ENCODE results near the gene PRPS1. TPM values are rescaled to one million over a fixed set of nuclear protein-coding genes. Genes with fewer than 3 reads are reported as not detected.

Gene PRPS1
- total RNA-seq, 1 experiment from 2014 or later, result 72.0 TPM

DNA sequence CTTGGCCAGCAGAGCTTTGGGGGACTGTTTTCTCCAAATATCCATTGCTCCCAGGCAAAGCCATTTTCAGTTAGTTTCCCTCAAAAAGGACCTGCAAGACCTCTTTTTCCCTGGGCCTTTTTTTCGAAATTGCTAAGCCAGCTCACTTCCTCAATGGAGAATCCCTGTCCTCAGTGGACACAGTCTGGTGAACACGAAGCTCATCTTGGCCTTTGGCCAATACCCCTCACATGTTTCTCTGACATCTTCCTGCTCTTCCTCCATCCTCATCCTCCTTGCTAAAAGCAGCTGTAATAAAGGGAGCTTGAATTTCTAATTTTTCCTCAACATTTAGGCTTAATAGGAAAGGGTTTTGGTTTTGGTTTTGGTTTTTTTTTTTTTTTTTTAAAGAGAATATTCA, 17.6 kb upstream of the PRPS1 start:
- Histone ChIP-seq H3K27ac (no peak overlapping the region), H3K9me3 (replicated peaks) (no peaks in the 10 kb centered on the region), H3K36me3 (no peaks in the 10 kb centered on the region), H3K4me1 (replicated peaks) (peaks cover 10% of the 10 kb centered on the region), H3K4me3 (no peak overlapping the region), H3K27me3 (replicated peaks) (no peaks in the 10 kb centered on the region)
- no peak for DNase-seq (ENCODE audit: low read depth in 1 of 2, low spot score in 2 of 2)

DNA sequence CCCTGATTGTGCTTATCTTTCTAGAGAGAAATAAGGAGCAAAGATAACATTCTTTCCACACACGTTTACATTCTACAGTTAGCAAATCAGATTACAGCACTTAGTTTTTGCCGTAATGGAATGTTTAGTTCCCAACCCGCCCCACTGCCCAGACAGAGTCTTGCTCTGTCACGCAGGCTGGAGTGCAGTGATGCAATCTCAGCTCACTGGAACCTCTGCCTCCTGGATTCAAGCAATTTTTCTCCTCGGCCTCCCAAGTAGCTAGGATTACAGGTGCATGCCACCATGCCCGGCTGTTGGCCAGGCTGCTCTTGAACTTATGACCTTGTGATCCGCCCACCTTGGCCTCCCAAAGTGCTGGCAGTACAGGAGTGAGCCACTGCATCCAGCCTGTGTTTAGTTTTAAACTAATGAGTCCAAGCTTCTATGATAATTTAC, 8.4 kb upstream of the PRPS1 start:
- Histone ChIP-seq H3K36me3 (no peaks in the 10 kb centered on the region), H3K9me3 (replicated peaks) (no peaks in the 10 kb centered on the region), H3K27me3 (replicated peaks) (no peaks in the 10 kb centered on the region), H3K27ac (no peak overlapping the region), H3K4me3 (no peak overlapping the region), H3K4me1 (replicated peaks) (peaks cover 4% of the 10 kb centered on the region; the same call in 1 of the 2 replicates)
- DNase-seq (ENCODE audit: low read depth in 1 of 2, low spot score in 2 of 2), result peak; percentile 32 to 45

DNA sequence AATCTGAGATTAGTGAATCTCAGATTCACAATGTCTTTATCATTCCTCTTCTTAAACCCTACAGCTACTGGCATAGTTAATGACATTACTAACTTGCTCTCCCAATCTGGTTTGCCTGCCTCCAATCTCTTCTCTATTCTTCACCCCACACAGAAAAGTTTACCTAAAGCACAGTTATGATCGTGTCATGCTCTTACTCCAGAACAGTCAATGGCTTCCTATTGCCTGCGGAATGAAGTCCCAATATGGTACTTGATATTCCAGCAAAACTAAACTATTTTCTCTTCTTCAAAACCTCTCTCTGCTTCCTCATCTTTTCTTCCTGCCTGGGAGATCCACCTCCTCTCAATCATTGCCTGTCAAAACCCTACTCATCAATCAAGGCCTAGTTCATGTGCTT, 3.4 kb upstream of the PRPS1 start:
- no peak overlapping the region for H3K4me3 ChIP-seq
- H3K27ac ChIP-seq, result no peak overlapping the region
- peaks cover 16% of the 10 kb centered on the region for H3K4me1 ChIP-seq (replicated peaks)
- no peak for DNase-seq (ENCODE audit: low read depth in 1 of 2, low spot score in 2 of 2)
- no peaks in the 10 kb centered on the region for H3K9me3 ChIP-seq (replicated peaks)
- no peaks in the 10 kb centered on the region for H3K27me3 ChIP-seq (replicated peaks)
- no peaks in the 10 kb centered on the region for H3K36me3 ChIP-seq

DNA sequence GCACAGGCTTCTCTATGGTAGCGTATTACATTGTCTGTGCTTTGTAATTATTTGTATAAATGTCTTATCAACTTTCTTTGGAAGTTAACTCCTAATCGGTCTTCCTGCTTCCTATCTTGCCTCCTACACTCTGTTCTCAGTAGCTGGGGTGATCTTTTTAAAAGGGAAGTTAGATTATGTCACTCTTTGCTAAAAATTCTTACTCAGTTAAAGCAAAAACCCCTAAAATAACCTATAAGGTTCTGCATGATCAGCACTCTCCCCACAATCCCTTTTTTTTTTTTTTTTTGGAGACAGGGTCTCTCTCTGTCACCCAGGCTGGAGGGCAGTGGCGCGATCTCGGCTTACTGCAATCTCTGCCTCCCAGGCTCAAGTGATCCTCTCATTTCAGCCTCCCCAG, 2.6 kb upstream of the PRPS1 start:
- Histone ChIP-seq H3K27ac (no peak overlapping the region), H3K9me3 (replicated peaks) (no peaks in the 10 kb centered on the region), H3K36me3 (no peaks in the 10 kb centered on the region), H3K4me1 (replicated peaks) (peaks cover 17% of the 10 kb centered on the region), H3K4me3 (no peak overlapping the region), H3K27me3 (replicated peaks) (no peaks in the 10 kb centered on the region)
- no peak for DNase-seq (ENCODE audit: low read depth in 1 of 2, low spot score in 2 of 2)

DNA sequence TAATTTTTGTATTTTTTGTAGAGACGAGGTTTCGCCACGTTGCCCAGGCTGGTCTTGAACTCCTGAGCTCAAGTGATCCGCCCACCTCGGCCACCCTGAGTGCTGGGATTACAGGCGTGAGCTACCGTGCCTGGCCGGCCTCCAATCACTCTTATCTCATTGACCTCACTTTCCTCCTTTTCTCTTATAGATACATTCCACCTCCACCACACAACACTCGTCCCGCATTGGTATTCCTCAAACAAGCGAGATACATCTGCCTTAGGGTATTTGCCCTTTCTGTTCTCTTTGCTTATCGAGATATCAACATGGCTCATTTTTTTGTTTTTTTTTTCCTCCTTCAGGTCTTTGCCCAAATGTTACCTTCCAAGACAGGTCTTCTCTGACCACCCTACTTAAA, 1.8 kb upstream of the PRPS1 start:
- Histone ChIP-seq H3K9me3 (replicated peaks) (no peaks in the 10 kb centered on the region), H3K36me3 (no peaks in the 10 kb centered on the region), H3K27me3 (replicated peaks) (no peaks in the 10 kb centered on the region), H3K27ac (no peak overlapping the region), H3K4me1 (replicated peaks) (peaks cover 17% of the 10 kb centered on the region), H3K4me3 (no peak overlapping the region)
- DNase-seq (ENCODE audit: low read depth in 1 of 2, low spot score in 2 of 2), result no peak

DNA sequence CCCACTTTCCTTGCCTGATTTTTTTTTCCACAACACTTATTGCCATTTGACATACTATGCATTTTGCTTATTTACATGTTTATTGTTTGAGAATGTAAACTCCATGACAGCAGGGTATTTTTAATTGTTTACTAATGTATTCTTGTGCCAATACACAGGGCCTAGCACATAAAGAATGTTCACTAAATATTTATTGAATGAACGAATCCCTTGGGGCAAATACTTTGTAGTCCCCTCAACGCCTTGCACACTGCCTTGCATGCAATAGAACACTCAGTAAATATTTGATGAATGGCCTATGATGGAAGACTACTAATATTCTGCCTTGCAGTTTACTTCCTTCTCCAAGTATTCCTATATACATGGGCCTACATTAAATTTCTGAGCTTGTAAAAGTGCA, 1.4 kb upstream of the PRPS1 start:
- Histone ChIP-seq H3K9me3 (replicated peaks) (no peaks in the 10 kb centered on the region), H3K36me3 (no peaks in the 10 kb centered on the region), H3K27ac (no peak overlapping the region), H3K4me1 (replicated peaks) (peaks cover 17% of the 10 kb centered on the region), H3K4me3 (no peak overlapping the region), H3K27me3 (replicated peaks) (no peaks in the 10 kb centered on the region)
- peak in 1 of 2 experiments; percentile 1 for DNase-seq (ENCODE audit: low read depth in 1 of 2, low spot score in 2 of 2)

DNA sequence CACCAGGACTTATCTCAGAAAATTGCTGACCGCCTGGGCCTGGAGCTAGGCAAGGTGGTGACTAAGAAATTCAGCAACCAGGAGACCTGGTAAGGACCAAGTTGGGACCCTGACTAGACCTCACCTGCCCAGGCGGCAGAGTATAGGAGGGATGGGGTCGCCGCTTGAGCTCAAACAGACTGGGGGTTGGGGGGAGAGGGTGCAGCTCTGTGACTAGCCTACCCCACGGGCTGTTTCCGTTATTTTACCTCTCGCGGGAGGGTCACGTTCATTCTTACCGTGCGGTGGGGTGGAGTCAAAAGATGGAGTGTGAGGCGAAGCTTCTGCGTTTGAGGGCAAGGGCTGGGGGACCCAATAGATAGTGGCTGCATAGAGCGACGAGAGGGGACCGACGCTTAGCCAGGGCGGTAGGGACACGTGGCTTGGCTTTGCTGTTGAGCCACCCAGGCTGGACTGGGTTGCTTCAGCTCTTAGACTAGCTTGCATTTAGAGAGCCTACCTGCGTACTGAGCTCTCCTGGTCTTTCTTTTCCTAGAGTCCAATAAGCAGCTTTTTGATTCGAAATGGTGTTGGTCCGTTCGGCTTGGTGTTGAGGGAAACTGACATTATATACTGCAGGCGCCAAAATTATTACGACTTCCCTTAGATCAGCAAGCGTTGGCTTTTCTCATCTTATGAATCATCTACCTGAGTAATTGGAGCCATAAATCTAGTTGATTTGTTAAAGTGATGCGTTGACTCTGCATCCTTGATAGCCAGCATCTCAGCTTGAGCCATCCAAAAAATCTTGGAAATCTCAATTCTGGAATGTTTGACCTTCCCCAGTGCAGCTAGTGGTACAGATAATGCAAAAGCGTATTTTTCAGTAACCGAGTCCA, 591 bp downstream of the PRPS1 start:
- Histone ChIP-seq H3K4me3 (peak overlapping the region; percentile 65), H3K9me3 (replicated peaks) (no peaks in the 10 kb centered on the region), H3K4me1 (replicated peaks) (peaks cover 17% of the 10 kb centered on the region), H3K27me3 (replicated peaks) (no peaks in the 10 kb centered on the region), H3K36me3 (no peaks in the 10 kb centered on the region), H3K27ac (peak overlapping the region; percentile 82)
- peak; percentile 7 to 46 for DNase-seq (ENCODE audit: low read depth in 1 of 2, low spot score in 2 of 2)

DNA sequence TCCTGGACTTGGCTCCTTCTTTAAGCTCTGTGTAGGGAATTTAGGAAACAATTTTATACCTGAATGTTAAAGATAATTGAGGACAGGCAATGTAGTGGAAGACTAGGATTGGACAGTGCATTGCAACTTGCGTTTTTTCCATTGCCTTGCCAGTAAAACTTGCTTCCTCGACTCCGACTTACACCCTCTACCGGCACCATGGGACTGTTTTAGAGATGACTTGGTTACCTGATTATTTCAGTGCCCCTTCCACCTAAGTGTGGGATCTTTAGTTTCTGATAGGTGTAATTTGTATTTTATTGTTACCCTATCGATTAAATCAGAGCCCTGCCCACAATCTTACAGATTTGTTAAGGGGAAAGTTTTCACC, 1.2 kb downstream of the PRPS1 start:
- Histone ChIP-seq H3K9me3 (replicated peaks) (no peaks in the 10 kb centered on the region), H3K27me3 (replicated peaks) (no peaks in the 10 kb centered on the region), H3K4me1 (replicated peaks) (peaks cover 17% of the 10 kb centered on the region), H3K36me3 (no peaks in the 10 kb centered on the region), H3K4me3 (peak overlapping the region; percentile 65), H3K27ac (no peak overlapping the region)
- DNase-seq (ENCODE audit: low read depth in 1 of 2, low spot score in 2 of 2), result peak in 1 of 2 experiments; percentile 12

DNA sequence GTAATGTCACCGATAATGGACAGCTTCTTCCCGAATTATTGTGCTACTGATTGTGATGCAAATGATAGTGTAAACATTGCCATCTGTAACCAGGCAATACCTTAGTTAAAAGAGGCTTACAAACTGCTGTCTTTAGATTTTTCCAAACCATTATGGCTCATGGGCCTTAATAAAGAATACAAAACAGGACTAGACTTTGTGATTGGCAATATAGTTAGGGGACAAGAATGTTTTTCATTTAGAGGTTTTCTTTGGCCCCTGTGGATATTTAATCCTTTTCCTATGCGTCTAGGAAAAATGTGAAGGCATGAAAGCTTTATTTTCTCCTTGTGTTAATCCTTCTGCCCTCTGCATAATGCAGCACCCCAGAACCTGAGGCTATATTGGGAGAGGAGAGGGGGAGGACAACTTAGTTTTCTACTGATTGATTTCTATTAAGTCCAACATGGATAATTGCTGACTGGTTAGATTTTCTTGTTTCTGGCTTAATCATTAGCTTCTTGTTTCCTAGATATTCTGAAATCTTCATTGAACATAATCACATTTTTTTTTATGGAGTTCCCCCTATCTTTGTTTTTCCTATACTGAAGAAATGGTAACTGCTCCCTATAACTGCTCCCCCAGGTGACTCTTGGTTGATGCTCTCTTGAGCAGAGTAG, 1.9 kb downstream of the PRPS1 start:
- peaks cover 17% of the 10 kb centered on the region for H3K4me1 ChIP-seq (replicated peaks)
- no peaks in the 10 kb centered on the region for H3K36me3 ChIP-seq
- H3K4me3 ChIP-seq, result peak overlapping the region; percentile 65
- no peak overlapping the region for H3K27ac ChIP-seq
- no peaks in the 10 kb centered on the region for H3K27me3 ChIP-seq (replicated peaks)
- DNase-seq (ENCODE audit: low read depth in 1 of 2, low spot score in 2 of 2), result no peak
- H3K9me3 ChIP-seq (replicated peaks), result no peaks in the 10 kb centered on the region

DNA sequence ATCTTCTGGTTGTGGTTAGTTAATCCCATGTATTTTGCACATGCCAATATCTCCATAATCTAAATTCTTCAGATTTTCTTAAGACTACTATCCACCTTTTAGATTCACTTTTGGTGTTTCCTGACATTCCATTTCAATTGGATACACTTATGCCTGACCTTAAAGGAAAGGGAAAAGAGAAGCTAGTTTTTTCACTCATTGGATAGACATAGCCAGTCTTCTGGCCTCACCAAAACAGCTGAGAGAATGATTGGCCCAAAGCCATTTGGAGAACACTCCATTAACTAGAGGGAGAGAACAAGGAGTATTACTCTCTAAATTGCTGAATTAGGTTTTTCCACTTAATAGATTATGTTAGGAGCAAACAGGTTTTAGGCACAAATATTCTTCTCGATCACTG, 4.0 kb downstream of the PRPS1 start:
- Histone ChIP-seq H3K27me3 (replicated peaks) (no peaks in the 10 kb centered on the region), H3K9me3 (replicated peaks) (no peaks in the 10 kb centered on the region), H3K36me3 (no peaks in the 10 kb centered on the region), H3K27ac (no peak overlapping the region), H3K4me3 (no peak overlapping the region), H3K4me1 (replicated peaks) (peaks cover 11% of the 10 kb centered on the region)
- no peak for DNase-seq (ENCODE audit: low read depth in 1 of 2, low spot score in 2 of 2)

DNA sequence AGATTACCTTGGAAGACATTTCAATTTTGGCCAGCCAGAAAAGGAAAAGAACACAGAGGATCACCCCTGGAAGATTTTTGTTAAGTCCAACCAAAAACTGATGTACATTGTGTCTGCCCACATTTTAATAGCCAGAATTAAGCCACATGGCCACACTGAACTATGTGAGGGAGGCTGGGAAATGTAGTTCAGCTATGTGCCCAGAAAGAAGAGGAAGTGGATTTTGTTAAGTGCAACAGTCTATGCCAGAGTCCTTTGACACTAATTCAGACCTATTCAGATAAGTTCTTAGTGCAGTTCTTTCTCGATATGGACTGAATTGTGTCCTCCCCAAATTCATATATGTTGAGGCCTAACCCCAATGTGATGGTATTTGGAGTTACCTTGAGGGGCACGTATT, 18.4 kb downstream of the PRPS1 start:
- H3K27me3 ChIP-seq (replicated peaks), result no peaks in the 10 kb centered on the region
- H3K4me1 ChIP-seq (replicated peaks), result no peaks in the 10 kb centered on the region
- peaks cover 20% of the 10 kb centered on the region for H3K36me3 ChIP-seq
- H3K27ac ChIP-seq, result no peak overlapping the region
- H3K9me3 ChIP-seq (replicated peaks), result no peaks in the 10 kb centered on the region
- no peak overlapping the region for H3K4me3 ChIP-seq
- DNase-seq (ENCODE audit: low read depth in 1 of 2, low spot score in 2 of 2), result no peak

DNA sequence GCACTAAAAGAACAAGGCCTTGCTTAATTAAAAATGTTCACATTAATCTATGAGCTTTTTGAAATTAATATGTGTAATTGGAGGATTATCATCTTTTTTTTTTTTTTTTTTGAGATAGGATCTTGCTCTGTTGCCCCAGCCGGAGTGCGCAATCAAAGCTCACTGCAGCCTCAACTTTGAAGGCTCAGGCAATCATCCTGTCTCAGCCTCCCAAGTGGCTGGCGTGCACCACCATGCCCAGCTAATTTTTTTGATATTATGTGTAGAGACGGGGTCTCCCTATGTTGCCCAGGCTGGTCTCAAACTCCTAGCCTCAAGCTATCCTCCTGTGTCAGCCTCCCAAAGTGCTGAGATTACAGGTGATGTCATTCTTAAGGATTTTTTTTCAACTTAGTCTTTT, 20.0 kb downstream of the PRPS1 start:
- H3K4me1 ChIP-seq (replicated peaks), result no peaks in the 10 kb centered on the region
- DNase-seq (ENCODE audit: low read depth in 1 of 2, low spot score in 2 of 2), result no peak
- H3K9me3 ChIP-seq (replicated peaks), result no peaks in the 10 kb centered on the region
- peaks cover 9% of the 10 kb centered on the region for H3K36me3 ChIP-seq
- H3K4me3 ChIP-seq, result no peak overlapping the region
- H3K27me3 ChIP-seq (replicated peaks), result no peaks in the 10 kb centered on the region
- H3K27ac ChIP-seq, result no peak overlapping the region

DNA sequence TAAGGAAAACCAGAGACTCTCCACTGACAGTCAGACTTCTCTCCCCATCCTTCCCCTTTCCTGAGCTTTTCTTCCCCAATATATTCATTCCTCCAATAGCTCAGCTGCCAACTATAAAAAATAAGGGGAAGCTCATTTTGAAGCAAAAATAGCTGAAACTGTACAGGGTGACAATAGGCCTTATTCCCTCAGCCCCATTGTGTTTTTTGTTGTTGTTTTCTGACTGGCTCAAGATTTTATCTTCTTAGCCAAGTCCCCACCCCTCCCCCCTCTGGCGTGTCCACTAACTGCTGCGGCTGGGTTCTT, 26.2 kb downstream of the PRPS1 start:
- no peak for DNase-seq (ENCODE audit: low read depth in 1 of 2, low spot score in 2 of 2)
- no peaks in the 10 kb centered on the region for H3K36me3 ChIP-seq
- peak overlapping the region; percentile 4; the same call in 1 of the 2 replicates for H3K4me3 ChIP-seq
- H3K27me3 ChIP-seq (replicated peaks), result no peaks in the 10 kb centered on the region
- peak overlapping the region; percentile 51 for H3K27ac ChIP-seq
- peaks cover 15% of the 10 kb centered on the region for H3K4me1 ChIP-seq (replicated peaks)
- no peaks in the 10 kb centered on the region for H3K9me3 ChIP-seq (replicated peaks)

DNA sequence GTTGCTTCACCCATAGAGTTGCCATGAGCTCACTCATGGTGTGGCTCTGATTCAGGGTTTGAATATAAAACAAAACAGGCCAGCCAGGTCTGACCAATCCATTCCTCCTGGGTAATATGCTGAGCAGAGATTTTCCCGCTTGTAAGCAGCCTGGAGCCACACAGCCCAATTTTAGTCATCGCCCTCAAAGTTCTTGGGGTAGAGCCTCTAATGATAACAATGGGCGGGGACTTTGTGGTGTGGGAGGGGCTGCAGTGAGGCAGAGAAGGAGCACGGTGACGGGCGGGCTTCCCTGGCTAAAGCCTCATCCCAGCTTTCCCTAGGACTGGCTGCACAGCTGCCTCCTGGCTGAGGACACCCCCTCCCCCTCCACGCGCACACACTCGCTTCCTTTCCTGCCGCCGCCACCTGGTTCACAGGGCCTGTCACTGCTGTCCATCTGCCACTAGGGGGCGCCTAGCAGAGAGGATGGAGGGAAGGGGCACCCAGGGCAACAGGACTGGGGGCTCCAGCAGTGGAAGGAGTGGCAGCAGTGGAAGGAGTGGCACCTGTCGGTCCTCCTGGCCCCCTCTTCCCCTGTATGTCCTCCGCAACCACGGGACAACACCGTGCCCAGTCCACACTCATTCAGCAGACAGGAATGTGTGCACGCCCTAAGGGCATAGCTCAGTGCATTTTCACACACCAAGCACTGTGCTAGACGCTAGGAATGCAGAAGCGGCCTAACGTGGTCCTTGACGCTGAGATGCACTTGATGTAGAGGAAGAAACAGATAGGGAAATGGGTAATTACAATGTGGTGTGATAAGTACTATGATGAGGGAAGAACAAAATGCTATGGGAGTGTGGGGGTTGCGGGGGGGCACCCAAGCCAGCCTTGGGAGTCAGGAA, 26.8 kb downstream of the PRPS1 start:
- Histone ChIP-seq H3K27me3 (replicated peaks) (no peaks in the 10 kb centered on the region), H3K27ac (peak overlapping the region; percentile 51), H3K4me1 (replicated peaks) (peaks cover 15% of the 10 kb centered on the region), H3K9me3 (replicated peaks) (no peaks in the 10 kb centered on the region), H3K36me3 (no peaks in the 10 kb centered on the region), H3K4me3 (peak overlapping the region; percentile 4)
- peak; percentile 80 to 83 for DNase-seq (ENCODE audit: low read depth in 1 of 2, low spot score in 2 of 2)
